ENCODE results near the gene CPXM1. TPM values are rescaled to one million over a fixed set of nuclear protein-coding genes. Genes with fewer than 3 reads are reported as not detected.

Gene CPXM1
- total RNA-seq, 2 donors from 2014 or later = 80.1 to 106 TPM

DNA sequence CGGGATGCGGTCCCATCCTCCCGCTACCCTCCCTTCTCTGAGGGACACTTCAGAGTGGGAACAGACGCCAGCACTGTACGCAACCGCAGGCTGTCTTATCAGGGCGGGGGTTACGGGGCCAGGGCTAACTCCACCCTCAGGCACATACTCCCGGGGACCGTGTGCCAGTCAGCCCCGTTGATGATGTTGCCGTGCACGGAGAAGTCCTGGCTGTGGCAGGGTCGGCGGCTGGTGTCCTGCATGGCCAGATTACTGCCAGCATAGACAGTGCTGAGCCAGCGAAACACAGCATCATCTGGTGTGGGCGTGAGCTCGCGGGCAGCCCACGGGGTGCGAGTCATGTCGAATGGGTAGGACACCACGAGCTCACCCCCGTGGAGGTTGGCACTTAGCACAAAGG, 5.0 kb downstream of the CPXM1 start:
- WGBS, 2 experiments (ENCODE audit: insufficient coverage in 1 of 2, insufficient read length in 1 of 2) = 90 to 96% methylated on average over 20 to 24 of the region's 24 CpGs
- Mint-ChIP-seq H3K9me3 (no peaks in the 10 kb centered on the region), H3K4me3 (no peak overlapping the region)

DNA sequence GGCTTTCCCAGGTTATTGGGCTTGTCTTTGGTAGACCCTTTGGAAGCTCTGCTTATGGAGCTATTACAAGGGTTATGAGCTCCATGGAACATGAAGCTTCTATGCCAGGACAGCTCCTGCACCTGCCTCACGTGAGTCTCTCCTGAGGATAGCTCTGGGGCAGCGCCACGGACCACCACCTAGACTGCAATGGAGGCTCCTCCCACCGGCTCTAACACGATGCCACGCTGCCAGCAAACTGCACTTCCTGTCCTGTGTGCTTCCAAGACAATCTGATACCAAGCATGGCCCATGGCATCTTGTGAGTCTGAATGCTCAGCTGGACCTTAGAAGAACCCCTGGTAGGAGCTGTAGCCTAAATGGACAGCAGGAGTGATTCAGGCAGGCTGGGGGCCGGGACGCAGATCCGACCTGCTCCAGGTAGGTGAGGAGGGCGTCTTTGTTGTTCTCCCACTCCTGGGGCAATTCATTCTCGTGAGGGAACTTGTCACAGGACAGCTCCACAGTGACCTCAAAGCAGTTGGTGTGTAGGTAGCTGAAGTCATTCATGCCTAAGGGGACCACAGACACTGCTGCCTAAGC, 5.5 kb downstream of the CPXM1 start:
- Mint-ChIP-seq H3K4me3 (no peak overlapping the region), H3K27me3 (ENCODE audit: insufficient read depth) (peaks cover 11% of the 10 kb centered on the region), H3K36me3 (ENCODE audit: low read depth) (peaks cover 38% of the 10 kb centered on the region), H3K4me1 (peaks cover 9% of the 10 kb centered on the region), H3K27ac (no peak overlapping the region), H3K9me3 (no peaks in the 10 kb centered on the region)
- TF ChIP-seq, protein P1, sequence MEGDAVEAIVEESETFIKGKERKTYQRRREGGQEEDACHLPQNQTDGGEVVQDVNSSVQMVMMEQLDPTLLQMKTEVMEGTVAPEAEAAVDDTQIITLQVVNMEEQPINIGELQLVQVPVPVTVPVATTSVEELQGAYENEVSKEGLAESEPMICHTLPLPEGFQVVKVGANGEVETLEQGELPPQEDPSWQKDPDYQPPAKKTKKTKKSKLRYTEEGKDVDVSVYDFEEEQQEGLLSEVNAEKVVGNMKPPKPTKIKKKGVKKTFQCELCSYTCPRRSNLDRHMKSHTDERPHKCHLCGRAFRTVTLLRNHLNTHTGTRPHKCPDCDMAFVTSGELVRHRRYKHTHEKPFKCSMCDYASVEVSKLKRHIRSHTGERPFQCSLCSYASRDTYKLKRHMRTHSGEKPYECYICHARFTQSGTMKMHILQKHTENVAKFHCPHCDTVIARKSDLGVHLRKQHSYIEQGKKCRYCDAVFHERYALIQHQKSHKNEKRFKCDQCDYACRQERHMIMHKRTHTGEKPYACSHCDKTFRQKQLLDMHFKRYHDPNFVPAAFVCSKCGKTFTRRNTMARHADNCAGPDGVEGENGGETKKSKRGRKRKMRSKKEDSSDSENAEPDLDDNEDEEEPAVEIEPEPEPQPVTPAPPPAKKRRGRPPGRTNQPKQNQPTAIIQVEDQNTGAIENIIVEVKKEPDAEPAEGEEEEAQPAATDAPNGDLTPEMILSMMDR (conservative IDR thresholded peaks at IDR 0.05) = no peak
- WGBS, 2 experiments (ENCODE audit: insufficient coverage in 1 of 2, insufficient read length in 1 of 2) = 95 to 97% methylated on average over 11 of the region's 11 CpGs
- Histone ChIP-seq H3K4me1 (ENCODE audit: control insufficient read depth, insufficient read depth, low read length) (no peaks in the 10 kb centered on the region), H3K27me3 (ENCODE audit: control insufficient read depth, insufficient read depth, low read length, poor library complexity, severe bottlenecking) (no peaks in the 10 kb centered on the region), H3K36me3 (ENCODE audit: control insufficient read depth, insufficient read depth, low read length) (peaks cover 27% of the 10 kb centered on the region), H3K27ac (ENCODE audit: low read depth, low read length) (no peak overlapping the region), H3K9me3 (ENCODE audit: control insufficient read depth, low read length) (no peaks in the 10 kb centered on the region), H3K4me3 (ENCODE audit: low read length) (no peak overlapping the region), H3K9ac (ENCODE audit: extremely low read depth, low read length, poor library complexity, severe bottlenecking) (no peak overlapping the region)
- DNase-seq = no peak

More for the DNA sequence above, 5.0 kb downstream of the CPXM1 start:
- H3K27ac ChIP-seq (ENCODE audit: low read depth, low read length) = no peak overlapping the region
- DNase-seq = no peak
- Mint-ChIP-seq H3K27me3 (ENCODE audit: insufficient read depth) (peaks cover 7% of the 10 kb centered on the region), H3K27ac (no peak overlapping the region), H3K4me1 (peaks cover 9% of the 10 kb centered on the region), H3K36me3 (ENCODE audit: low read depth) (peaks cover 38% of the 10 kb centered on the region)
- no peak overlapping the region for H3K9ac ChIP-seq (ENCODE audit: extremely low read depth, low read length, poor library complexity, severe bottlenecking)
- TF ChIP-seq, protein P1 (conservative IDR thresholded peaks at IDR 0.05) = no peak
- no peaks in the 10 kb centered on the region for H3K27me3 ChIP-seq (ENCODE audit: control insufficient read depth, insufficient read depth, low read length, poor library complexity, severe bottlenecking)
- peaks cover 27% of the 10 kb centered on the region for H3K36me3 ChIP-seq (ENCODE audit: control insufficient read depth, insufficient read depth, low read length)
- no peak overlapping the region for H3K4me3 ChIP-seq (ENCODE audit: low read length)
- no peaks in the 10 kb centered on the region for H3K4me1 ChIP-seq (ENCODE audit: control insufficient read depth, insufficient read depth, low read length)
- H3K9me3 ChIP-seq (ENCODE audit: control insufficient read depth, low read length) = no peaks in the 10 kb centered on the region

DNA sequence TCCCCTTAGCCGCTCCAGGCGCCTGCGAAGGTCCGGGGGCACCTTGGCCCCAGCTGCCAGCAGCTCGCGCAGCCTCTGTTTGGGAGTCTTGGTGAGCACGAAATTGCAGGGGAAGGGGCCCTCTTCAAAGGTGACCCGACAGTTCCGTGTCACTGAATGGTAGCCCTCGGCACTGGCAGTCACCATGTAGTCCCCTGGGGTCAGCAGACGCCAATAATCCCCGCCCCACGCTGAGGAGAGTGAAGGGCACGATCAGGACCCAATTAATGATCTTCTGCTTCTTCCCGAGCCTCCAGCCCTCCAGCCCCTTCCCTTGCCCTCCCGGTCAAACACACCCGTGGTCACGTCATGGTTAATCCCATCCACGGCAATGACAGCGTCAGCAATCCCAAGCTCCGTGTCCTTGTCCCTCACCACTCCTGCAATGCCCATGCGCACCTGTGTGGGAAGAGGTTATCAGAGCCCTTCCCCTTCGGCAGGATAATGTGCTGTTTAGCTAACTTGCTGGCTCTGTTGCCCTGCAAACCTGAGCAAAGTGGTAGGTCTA, 6.2 kb downstream of the CPXM1 start:
- Mint-ChIP-seq H3K4me3 (no peak overlapping the region), H3K9me3 (no peaks in the 10 kb centered on the region), H3K27ac (no peak overlapping the region), H3K36me3 (ENCODE audit: low read depth) (peaks cover 38% of the 10 kb centered on the region), H3K4me1 (peaks cover 4% of the 10 kb centered on the region), H3K27me3 (ENCODE audit: insufficient read depth) (peaks cover 16% of the 10 kb centered on the region)
- Histone ChIP-seq H3K9me3 (ENCODE audit: control insufficient read depth, low read length) (no peaks in the 10 kb centered on the region), H3K9ac (ENCODE audit: extremely low read depth, low read length, poor library complexity, severe bottlenecking) (no peak overlapping the region), H3K4me1 (ENCODE audit: control insufficient read depth, insufficient read depth, low read length) (no peaks in the 10 kb centered on the region), H3K4me3 (ENCODE audit: low read length) (no peak overlapping the region), H3K27ac (ENCODE audit: low read depth, low read length) (no peak overlapping the region), H3K27me3 (ENCODE audit: control insufficient read depth, insufficient read depth, low read length, poor library complexity, severe bottlenecking) (no peaks in the 10 kb centered on the region), H3K36me3 (ENCODE audit: control insufficient read depth, insufficient read depth, low read length) (peaks cover 27% of the 10 kb centered on the region)
- 93 to 94% methylated on average over 19 to 23 of the region's 23 CpGs for WGBS, 2 experiments (ENCODE audit: insufficient coverage in 1 of 2, insufficient read length in 1 of 2)
- TF ChIP-seq, protein P1 (conservative IDR thresholded peaks at IDR 0.05) = no peak
- DNase-seq = no peak

All from endodermal cell (in vitro differentiated cells).